DMS53 treated with DMSO at 0.1 percent for 48 hours (cell line): Measurements from ENCODE around the gene CA5A.
"Not testable (repeated sequence)": the region's sequence is repeated elsewhere in the genome, so short reads cannot be mapped to it uniquely, and the experiment has no call there.

Experiments
- DNase-seq: peaks from one replicate; lab custom pipeline; 2025; ENCODE audit not compliant: unreplicated experiment; lab: John Stamatoyannopoulos, UW

CA5A gene

GRCh38 chr16:87924811-87925670 is 11.3 kb downstream of the CA5A start:
- peak; percentile 90 for DNase-seq

- DNase-seq = peak; percentile 76
Measured at GRCh38 chr16:87924041-87924810, 12.1 kb downstream of the CA5A start.

- no peak for DNase-seq
Measured at GRCh38 chr16:87922250-87922871, 14.0 kb downstream of the CA5A start.

GRCh38 chr16:87921236-87921773 is 15.0 kb downstream of the CA5A start:
- DNase-seq = no peak

- no peak for DNase-seq
Measured at GRCh38 chr16:87919681-87919994, 16.7 kb downstream of the CA5A start.

- no peak for DNase-seq
Measured at GRCh38 chr16:87918866-87919680, 17.3 kb downstream of the CA5A start.

- no peak for DNase-seq
Measured at GRCh38 chr16:87918338-87918737, 18.0 kb downstream of the CA5A start.

GRCh38 chr16:87917503-87917902 is 18.8 kb downstream of the CA5A start:
- DNase-seq = no peak

GRCh38 chr16:87914812-87915211 is 21.5 kb downstream of the CA5A start:
- no peak for DNase-seq

- DNase-seq = not testable (repeated sequence)
Measured at GRCh38 chr16:87914021-87914725, 22.2 kb downstream of the CA5A start.

- not testable (repeated sequence) for DNase-seq
Measured at GRCh38 chr16:87912691-87913090, 23.6 kb downstream of the CA5A start.

GRCh38 chr16:87911106-87911763 is 25.1 kb downstream of the CA5A start:
- peak; percentile 65 for DNase-seq

GRCh38 chr16:87909203-87909935 is 27.0 kb downstream of the CA5A start:
- peak; percentile 52 for DNase-seq

GRCh38 chr16:87908101-87908500 is 28.2 kb downstream of the CA5A start:
- DNase-seq = not testable (repeated sequence)

GRCh38 chr16:87905521-87905920 is 30.8 kb downstream of the CA5A start:
- DNase-seq = not testable (repeated sequence)

GRCh38 chr16:87904963-87905362 is 31.4 kb downstream of the CA5A start:
- not testable (repeated sequence) for DNase-seq

GRCh38 chr16:87900489-87900888 is 35.8 kb downstream of the CA5A start:
- not testable (repeated sequence) for DNase-seq

- no peak for DNase-seq
Measured at GRCh38 chr16:87897521-87898505, 38.5 kb downstream of the CA5A start.
